Occipital lobe (tissue), 2 donors: ENCODE results near the gene PLEKHG4. TPM values are rescaled to one million over a fixed set of nuclear protein-coding genes. Genes with fewer than 3 reads are reported as not detected.

Source experiments
- DNase-seq: peaks from one replicate; lab custom pipeline; 2025; lab: John Stamatoyannopoulos, UW
- total RNA-seq: library from RNA; depleted of rRNA; stranded (reverse); fragments of >200 nt; gene quantifications from one replicate; pipeline ENCODE4 v1.2.3, GENCODE V29; 2014

The PLEKHG4 gene
- total RNA-seq, 1 donor from 2014 or later: 2.3 TPM

- DNase-seq: no peak
These were observed 50.6 kb downstream of the PLEKHG4 start for GRCh38 chr16:67329901-67330300.

- no peak for DNase-seq
These were observed 54.0 kb downstream of the PLEKHG4 start for GRCh38 chr16:67333315-67333714.

GRCh38 chr16:67336116-67336515 lies 56.8 kb downstream of the PLEKHG4 start:
- no peak for DNase-seq

DNA sequence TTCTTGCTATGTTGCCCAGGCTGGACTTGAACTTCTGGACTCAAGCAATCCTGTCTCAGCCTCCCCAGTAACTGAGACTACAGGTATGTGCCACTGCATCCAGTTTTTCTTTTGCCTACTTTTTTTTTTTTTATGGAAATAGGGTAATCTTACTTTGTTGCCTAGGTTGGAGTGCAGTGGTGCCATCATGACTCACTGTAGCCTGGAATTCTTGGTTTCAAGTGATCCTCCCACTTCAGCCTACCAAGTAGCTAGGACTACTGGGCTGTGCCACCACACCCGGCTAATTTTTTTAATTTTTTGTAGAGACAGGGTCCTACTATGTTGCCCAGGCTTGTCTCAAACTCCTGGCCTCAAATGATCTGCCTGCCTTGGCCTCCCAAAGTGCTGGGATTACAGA lies 57.3 kb downstream of the PLEKHG4 start:
- DNase-seq: no peak

Other genes with a start within 250 kb of the PLEKHG4 start
- gene PHAF1, start 169.6 kb upstream of the PLEKHG4 start, total RNA-seq: 19.8 TPM
- gene B3GNT9, start 128.5 kb upstream of the PLEKHG4 start, total RNA-seq: 1.2 TPM
- 1.2 TPM for gene TRADD, start 119.6 kb upstream of the PLEKHG4 start, total RNA-seq
- gene FBXL8, start 119.6 kb upstream of the PLEKHG4 start, total RNA-seq: 2.0 TPM
- 5.1 TPM for gene HSF4, start 114.8 kb upstream of the PLEKHG4 start, total RNA-seq
- 4.1 TPM for gene NOL3, start 109.0 kb upstream of the PLEKHG4 start, total RNA-seq
- 49.1 TPM for gene MATCAP1, start 95.6 kb upstream of the PLEKHG4 start, total RNA-seq
- 0.47 TPM for gene EXOC3L1, start 89.4 kb upstream of the PLEKHG4 start, total RNA-seq
- 17.8 TPM for gene E2F4, start 87.4 kb upstream of the PLEKHG4 start, total RNA-seq
- 0.16 TPM for gene ELMO3, start 80.4 kb upstream of the PLEKHG4 start, total RNA-seq
- 14.7 TPM for gene TMEM208, start 52.4 kb upstream of the PLEKHG4 start, total RNA-seq
- 2.5 TPM for gene FHOD1, start 32.1 kb upstream of the PLEKHG4 start, total RNA-seq
- 1.2 TPM for gene SLC9A5, start 30.6 kb upstream of the PLEKHG4 start, total RNA-seq
- gene KCTD19, start 47.2 kb downstream of the PLEKHG4 start, total RNA-seq: 0.31 TPM
- 1.4 TPM for gene LRRC36, start 47.3 kb downstream of the PLEKHG4 start, total RNA-seq
- 2.3 TPM for gene TPPP3, start 114.0 kb downstream of the PLEKHG4 start, total RNA-seq
- 2.3 TPM for gene ZDHHC1, start 136.9 kb downstream of the PLEKHG4 start, total RNA-seq
- not detected for gene HSD11B2, start 151.6 kb downstream of the PLEKHG4 start, total RNA-seq
- 63.0 TPM for gene ATP6V0D1, start 201.6 kb downstream of the PLEKHG4 start, total RNA-seq
- gene AGRP, start 204.0 kb downstream of the PLEKHG4 start, total RNA-seq: not detected
- 26.2 TPM for gene RIPOR1, start 249.3 kb downstream of the PLEKHG4 start, total RNA-seq